ENCODE results near the gene ACO2. TPM values are rescaled to one million over a fixed set of nuclear protein-coding genes. Genes with fewer than 3 reads are reported as not detected.

The ACO2 gene
- total and polyA plus RNA-seq, 2 of the 4 experiments (the other 2 are of a cell fraction) = 71.3 to 72.9 TPM

GRCh38 chr22:41458161-41458728 is 10.7 kb upstream of the ACO2 start:
- 90% methylated on average over 4 of the region's 7 CpGs; no CpG with 5 or more reads in 1 of the 2 experiments for WGBS, 2 experiments (ENCODE audit: extremely low coverage in 2 of 2, insufficient read length in 1 of 2)
- H3K56ac ChIP-seq (ENCODE audit: extremely low read depth, insufficient read depth, low read length) = no peak overlapping the region
- H4K8ac ChIP-seq (ENCODE audit: low read depth in 2 of 2, low read length in 2 of 2) = no peak overlapping the region
- no peaks in the 10 kb centered on the region for H3K9me3 ChIP-seq (ENCODE audit: control insufficient read depth, insufficient read depth, low read length)
- in situ Hi-C loops (cut with MboI; ENCODE audit: low sequenced_read_pairs) = no loop called here
- no peak overlapping the region for H3K4me2 ChIP-seq (ENCODE audit: low read depth, low read length)
- no peak overlapping the region for H3K23ac ChIP-seq (ENCODE audit: low read depth, low read length)
- no peaks in the 10 kb centered on the region for H4K20me1 ChIP-seq (ENCODE audit: insufficient read depth, low read length)
- H2BK5ac ChIP-seq (ENCODE audit: low read depth, low read length, poor library complexity, severe bottlenecking) = no peak overlapping the region
- no peak overlapping the region for H3K9ac ChIP-seq (ENCODE audit: low read depth, low read length)
- ATAC-seq (ENCODE audit: low read depth) (no peak), DNase-seq (no peak)
- intact Hi-C loops (cut with micrococcal nuclease) = no loop called here
- no peak overlapping the region for H3K18ac ChIP-seq (ENCODE audit: low read depth, low read length)
- H2AK5ac ChIP-seq (ENCODE audit: low read depth, low read length) = no peak overlapping the region
- TF ChIP-seq FOS (IDR thresholded peaks at IDR 0.05; ENCODE audit: low read depth, low read length) = no peak
- no peak overlapping the region for H3K4me3 ChIP-seq (ENCODE audit: insufficient read depth, low read depth, low read length)
- no peak overlapping the region for H3K27ac ChIP-seq (ENCODE audit: insufficient read depth, low read length)
- H3K36me3 ChIP-seq (ENCODE audit: control insufficient read depth, insufficient read depth, low read length) = peaks cover 40% of the 10 kb centered on the region
- no peak overlapping the region for H2BK20ac ChIP-seq (ENCODE audit: low read depth, low read length)
- H4K91ac ChIP-seq (ENCODE audit: insufficient read depth, low read depth, low read length) = no peak overlapping the region
- ChIA-PET POLR2A (ENCODE audit: unreplicated experiment) (no interaction called here), CTCF (interaction anchor here (0.6 kb wide), 1 partner anchor 8 kb away, joined by 4 read pairs; no protein-coding TSS in a partner anchor)
- no peaks in the 10 kb centered on the region for H3K4me1 ChIP-seq (ENCODE audit: control insufficient read depth, insufficient read depth, low read length)
- peaks cover 0 to 18% of the 10 kb centered on the region in 2 experiments; a peak in 2 of 4 replicates for H3K79me1 ChIP-seq (ENCODE audit: low read depth in 1 of 2, low read length in 2 of 2)
- H3K27me3 ChIP-seq (ENCODE audit: control insufficient read depth, insufficient read depth, low read length) = no peaks in the 10 kb centered on the region
- dilution Hi-C loops (cut with HindIII; ENCODE audit: low sequenced_read_pairs, unreplicated experiment) = no loop called here
- H4K5ac ChIP-seq (ENCODE audit: low read depth, low read length) = no peak overlapping the region
- H3K4ac ChIP-seq (ENCODE audit: low read depth, low read length) = no peak overlapping the region
- H2BK15ac ChIP-seq (ENCODE audit: low read depth, low read length) = no peak overlapping the region
- no peak overlapping the region for H2AFZ ChIP-seq (replicated peaks; ENCODE audit: low read length, poor library complexity)
- no TSS peak for BruUV-seq (replicated peaks)
- H2BK120ac ChIP-seq (ENCODE audit: low read depth, low read length) = no peak overlapping the region
- no peak overlapping the region for H3K14ac ChIP-seq (replicated peaks; ENCODE audit: low read depth, low read length)
- no peak overlapping the region for H2AK9ac ChIP-seq (replicated peaks; ENCODE audit: low read depth, low read length, poor library complexity)
- no peaks in the 10 kb centered on the region; the same call in 1 of the 2 replicates for H3K9me1 ChIP-seq (ENCODE audit: insufficient read depth, low read length)
